NCI-H146 treated with DMSO at 0.1 percent for 48 hours (cell line): ENCODE measurements around the gene DLG2.

Experiments
- DNase-seq: peaks from one replicate; lab custom pipeline; 2025; ENCODE audit not compliant: unreplicated experiment; lab: John Stamatoyannopoulos, UW

Gene DLG2

DNA sequence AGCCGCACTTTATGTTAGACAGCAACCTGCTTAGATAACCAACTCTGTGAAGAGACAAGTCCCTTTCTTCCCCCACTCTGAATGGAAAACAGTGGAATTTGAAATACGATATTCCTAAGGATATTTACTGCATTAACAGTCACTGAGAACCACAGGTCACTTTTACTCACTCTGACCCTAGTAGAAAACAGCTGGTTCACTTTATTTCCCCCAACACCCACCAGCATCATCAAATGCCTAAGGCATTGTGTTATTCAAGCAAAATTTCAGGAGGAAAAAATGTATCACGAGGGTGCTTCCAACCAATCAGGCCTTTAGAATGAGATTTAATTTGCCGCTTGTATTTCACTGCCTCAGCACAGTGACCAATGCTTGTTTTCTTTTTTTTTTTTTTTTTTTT lies 1206.9 kb downstream of the DLG2 start:
- DNase-seq = no peak

DNA sequence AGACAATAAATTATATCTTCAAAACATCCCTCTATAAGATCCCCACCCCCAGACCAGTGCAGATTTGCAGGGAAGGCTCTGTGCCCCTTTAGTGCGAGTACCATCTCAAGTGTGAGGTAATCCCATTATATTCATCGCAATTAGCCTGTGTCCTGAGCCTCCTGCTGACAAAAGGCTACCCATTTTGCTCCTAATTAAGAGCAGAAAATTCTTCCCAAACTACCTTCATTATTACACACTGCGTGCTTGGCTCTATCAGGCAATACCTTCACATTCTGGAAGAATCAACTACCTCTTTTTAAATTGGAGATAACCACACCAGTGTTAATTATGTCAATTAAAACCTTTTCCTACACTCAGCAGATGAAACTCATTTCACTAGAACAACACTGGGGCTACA lies 1207.5 kb downstream of the DLG2 start:
- peak; percentile 55 for DNase-seq

GRCh38 chr11:84414920-84415319 lies 1212.2 kb downstream of the DLG2 start:
- no peak for DNase-seq

DNA sequence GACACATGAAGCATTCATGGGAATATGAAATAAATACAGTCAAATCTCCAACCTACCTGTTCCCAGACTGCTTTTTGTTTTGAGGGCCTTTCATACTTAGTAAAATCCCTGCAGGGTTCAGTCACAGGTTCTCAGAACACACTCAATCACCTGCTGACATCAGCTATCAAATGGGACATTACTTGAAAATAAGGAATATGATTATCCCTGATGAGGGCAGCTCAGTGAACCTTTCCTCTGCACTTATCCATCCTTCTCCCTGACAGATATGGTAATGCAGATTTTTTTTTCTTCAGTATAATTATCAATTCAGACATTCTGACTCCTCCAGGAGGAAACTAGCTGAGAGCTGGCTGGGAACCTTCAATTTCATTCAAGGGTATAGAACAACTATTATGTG lies 1213.6 kb downstream of the DLG2 start:
- DNase-seq = no peak

GRCh38 chr11:84412862-84413261 lies 1214.3 kb downstream of the DLG2 start:
- DNase-seq = no peak

DNA sequence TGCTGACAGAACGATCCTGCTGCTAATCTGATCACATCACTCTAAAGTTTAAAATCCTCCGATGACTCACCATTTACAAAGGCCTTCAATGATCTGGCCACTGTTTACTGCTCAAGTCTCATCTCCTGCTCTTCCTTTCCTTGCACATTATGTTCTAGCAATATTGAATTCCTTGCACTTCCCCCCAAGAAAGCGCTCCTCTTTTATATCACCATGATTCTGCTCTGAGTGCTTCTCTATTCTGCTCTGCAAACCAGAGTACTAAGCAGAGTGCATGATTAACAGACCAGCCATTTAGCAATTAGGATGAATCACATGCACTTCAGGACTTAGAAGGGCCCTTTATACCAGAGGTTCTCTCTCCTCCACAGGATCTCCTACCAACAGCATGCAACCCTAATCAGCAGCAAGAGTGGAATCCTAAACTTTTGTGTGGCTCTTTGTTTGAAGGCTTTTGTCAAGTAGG lies 1218.2 kb downstream of the DLG2 start:
- DNase-seq = no peak

DNA sequence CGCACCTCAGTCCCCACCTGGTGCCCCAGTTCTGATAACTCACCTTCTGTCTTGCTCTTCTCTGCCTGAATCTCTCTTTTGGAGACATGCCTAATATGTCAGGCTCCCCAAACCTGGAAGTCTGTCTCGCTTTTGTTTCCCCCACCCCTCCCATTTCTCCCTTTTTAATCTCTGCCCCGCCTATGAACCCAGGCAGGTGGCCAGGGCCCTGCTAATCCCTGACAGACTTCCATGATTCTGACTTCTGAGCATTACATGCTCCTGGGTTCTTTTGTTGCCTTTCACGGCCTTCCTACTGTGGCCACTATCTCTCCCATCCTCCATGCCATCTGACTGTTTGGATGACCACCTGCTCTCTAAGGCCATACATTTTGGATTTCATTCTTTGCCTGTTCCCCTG lies 1220.1 kb downstream of the DLG2 start:
- no peak for DNase-seq

GRCh38 chr11:84398017-84398626 lies 1229.0 kb downstream of the DLG2 start:
- DNase-seq = peak; percentile 15

DNA sequence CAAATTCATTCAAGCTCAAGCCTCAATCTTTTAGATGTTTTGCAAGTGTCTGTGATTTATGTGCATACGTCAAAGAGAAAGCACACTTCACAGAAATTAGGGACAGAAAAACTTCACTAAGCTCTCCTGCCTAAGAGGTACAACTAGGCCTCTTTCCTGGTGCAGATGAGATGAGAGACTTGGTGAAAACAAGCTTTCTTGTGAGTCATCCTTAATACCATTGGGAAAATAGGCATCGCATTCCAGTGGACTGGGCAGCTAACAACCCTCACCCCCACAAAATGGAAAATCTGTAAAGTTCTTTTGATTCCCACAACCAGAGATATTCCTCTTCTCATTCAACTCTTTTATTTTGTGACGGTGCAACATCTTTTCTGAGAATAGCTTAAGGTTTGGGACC lies 1230.6 kb downstream of the DLG2 start:
- DNase-seq = no peak

GRCh38 chr11:84390441-84391078 lies 1236.6 kb downstream of the DLG2 start:
- DNase-seq = no peak

DNA sequence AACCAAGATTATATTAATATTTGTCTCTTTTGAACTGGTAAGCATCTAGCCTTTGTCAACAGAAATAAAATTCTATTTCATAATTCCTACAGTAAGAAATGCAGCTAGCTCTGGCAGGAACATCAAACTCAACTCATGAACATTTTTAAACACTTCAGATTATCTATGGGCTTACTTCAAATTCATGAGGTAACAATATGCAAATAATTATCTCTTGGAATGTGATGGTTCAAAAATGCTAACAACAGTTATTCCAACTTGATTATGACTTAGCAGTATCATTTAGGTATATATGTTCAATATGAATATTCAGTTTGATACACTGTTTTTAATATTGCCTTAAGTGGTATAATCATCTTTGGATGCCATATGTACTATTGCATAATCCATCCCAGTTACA lies 1237.4 kb downstream of the DLG2 start:
- no peak for DNase-seq

DNA sequence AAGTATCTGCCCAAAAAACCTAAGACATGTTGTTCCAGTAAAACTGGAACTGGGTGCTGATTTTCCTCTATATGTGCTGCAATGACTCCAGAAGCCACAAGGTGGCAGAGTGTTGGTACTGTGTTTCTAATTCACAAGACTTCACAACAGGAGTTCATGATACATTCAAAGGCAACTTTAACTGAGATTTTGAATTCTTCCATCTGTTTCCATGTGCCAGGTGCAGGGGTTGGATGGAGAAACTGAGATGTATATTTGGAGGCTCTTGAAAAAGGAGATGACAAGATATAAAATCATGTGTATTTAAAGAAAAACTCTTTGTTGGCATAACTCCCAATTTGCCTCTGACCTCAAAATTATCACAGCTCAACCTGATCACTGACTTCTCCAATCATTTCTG lies 1242.4 kb downstream of the DLG2 start:
- DNase-seq = no peak

GRCh38 chr11:84383576-84383975 lies 1243.6 kb downstream of the DLG2 start:
- no peak for DNase-seq

- DNase-seq = no peak
Observed at GRCh38 chr11:84381666-84382065, 1245.5 kb downstream of the DLG2 start.

GRCh38 chr11:84372381-84372950 lies 1254.7 kb downstream of the DLG2 start:
- DNase-seq = no peak

DNA sequence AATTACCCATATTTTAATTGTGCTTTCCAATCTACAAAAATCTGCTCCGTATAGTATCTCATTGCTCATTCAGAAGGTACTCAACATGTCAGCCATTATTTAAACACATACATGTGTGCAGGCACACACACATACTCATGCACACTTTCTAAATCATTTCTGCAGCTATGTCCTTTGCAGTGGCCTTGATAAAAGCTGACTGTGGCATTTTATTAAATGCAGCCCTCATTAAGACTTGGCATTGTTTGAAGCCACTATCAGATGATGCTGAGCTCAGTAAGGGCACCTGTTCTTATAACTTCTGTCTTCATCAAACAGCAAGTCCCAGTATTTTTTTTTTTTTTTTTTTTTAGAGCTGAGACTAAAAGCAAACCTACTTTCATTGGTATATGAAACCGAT lies 1269.1 kb downstream of the DLG2 start:
- DNase-seq = no peak

- no peak for DNase-seq
Observed at GRCh38 chr11:84355911-84356310, 1271.2 kb downstream of the DLG2 start.

- DNase-seq = no peak
Observed at GRCh38 chr11:84345597-84345996, 1281.5 kb downstream of the DLG2 start.

DNA sequence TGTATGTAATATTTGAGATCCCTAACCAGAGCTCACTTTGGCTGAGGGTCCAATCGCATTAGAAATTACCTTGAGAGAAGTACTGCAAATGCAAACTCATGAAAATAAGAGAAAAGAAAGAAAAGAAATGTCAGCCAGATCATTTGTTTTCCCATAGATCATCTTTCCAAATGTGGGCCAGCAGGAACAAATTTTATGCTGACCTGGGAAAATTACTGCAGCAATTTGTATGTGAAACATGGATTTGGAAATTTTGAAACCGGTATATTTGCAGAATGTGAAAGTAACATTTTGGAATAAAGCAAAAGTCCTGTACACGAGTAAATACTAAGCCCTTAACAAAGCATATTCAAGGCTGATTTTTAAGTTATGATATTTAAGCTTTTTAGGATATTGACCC lies 1282.1 kb downstream of the DLG2 start:
- no peak for DNase-seq

DNA sequence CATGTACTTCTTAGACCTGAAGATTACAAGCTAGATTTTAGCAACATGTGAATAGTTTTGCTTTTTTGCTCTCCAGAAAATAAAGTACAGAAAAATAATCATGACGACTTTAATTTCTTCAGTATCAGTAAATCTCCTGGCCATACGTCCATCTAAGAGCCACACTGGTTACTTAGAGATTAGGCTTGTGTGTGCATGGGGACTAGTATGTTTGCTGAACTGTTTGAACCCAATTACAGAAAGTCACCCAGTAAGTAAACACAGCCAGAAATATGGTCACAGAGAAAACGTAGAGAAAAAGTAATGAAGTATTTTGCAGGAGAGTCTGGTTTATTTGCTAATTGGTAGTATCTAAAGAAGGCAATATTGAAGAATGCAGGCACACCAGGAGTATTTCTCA lies 1287.3 kb downstream of the DLG2 start:
- no peak for DNase-seq

DNA sequence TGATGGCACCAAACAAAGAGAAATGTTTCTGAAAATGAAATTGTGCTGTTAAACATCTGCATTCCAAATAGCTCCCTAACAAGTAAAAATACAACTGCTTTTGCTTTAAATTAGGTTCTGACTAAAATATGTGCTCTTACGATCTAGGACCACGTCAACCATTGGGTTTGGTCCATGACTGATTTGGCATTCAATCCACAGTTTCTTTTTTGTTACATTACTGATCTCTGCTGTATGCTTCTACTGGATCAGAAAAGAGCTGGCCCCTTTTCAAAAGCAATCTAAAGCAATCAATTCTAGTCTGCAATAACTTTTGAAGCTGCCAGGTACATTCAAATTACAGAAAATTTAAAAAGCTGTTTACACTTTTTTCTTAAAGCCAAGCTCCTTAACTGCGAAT lies 1293.9 kb downstream of the DLG2 start:
- DNase-seq = no peak

DNA sequence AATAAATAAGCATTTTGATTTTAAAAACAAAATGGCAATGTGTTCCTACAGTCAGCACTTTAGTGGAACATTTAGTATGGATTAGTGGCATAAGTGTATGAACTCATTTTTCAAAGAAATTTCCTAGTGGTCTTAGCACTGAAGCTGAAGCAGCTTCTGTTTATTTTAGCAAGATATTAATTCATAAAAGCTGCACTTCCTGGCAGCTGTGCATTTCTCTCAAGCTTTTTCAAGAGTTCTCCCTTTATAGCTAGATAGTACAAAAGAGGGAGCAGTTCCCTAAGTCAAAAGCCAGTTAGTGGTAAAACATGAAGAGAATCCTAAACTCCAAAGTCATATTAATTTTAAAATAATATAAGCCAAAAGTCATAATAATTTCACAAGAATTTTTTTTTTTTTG lies 1304.9 kb downstream of the DLG2 start:
- no peak for DNase-seq

DNA sequence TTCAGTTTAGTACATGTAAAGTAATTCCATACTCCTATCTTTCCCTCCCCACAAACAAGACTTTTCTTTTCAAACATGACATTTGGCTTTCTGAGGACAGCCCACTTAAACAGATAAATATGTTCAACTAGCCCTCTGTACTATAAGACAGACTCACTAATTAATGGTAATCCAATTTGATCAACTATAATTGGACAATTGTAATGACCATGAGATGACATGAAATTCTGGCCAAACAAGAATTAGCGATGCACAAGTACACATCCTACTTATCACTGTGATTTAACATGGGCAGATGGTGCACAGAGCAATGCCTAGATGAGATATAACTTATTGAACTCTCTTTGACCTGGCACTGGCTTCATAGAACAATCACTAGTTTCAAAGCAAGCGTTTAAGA lies 1307.3 kb downstream of the DLG2 start:
- DNase-seq = no peak
